HG03108 (cell line): ENCODE results near the gene MTA1.

ENCODE experiments used
- ATAC-seq: cut with Tn5 transposase; IDR thresholded peaks from one replicate; pipeline ENCODE4 v1.9.1; 2021; ENCODE audit warnings: moderate library complexity; ENCODE audit not compliant: unreplicated experiment

The MTA1 gene

DNA sequence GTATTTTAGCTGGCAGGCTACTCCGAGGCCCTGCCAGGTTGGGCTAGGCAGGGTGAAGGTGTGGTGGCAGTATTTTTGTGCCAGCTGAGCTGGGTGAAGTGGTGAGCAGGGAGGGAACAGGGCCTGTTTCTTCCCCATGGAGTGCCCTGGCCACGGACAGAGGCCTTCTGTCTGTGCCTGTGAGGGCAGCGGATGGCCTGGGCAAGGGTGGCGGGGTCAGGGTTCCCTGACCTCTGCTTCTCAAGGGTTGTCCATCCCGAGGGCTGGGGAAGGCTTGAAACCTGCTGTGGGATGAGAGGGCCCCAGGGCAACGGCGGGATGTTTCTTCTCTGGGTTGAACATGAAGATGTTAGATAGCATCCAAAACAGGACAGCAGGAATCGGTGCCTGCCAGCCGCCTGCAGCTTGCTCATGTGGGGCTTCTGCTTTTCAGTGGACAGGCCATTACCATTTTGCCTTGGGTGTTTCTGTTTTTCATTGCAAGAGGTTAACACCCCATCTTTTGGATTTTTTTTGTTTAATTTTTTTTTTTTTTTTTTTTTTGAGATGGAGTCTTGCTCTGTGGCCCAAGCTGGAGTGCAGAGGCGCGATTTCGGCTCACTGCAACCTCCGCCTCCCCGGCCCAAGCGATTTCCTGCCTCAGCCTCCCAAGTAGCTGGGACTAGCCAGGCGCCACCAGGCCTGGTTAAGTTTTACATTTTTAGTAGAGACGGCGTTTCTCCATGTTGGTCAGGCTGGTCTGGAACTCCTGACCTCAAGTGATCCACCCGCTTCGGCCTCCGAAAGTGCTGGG lies 3.3 kb downstream of the MTA1 start:
- ATAC-seq = no peak

GRCh38 chr14:105423488-105424195 lies 4.0 kb downstream of the MTA1 start:
- ATAC-seq = no peak

DNA sequence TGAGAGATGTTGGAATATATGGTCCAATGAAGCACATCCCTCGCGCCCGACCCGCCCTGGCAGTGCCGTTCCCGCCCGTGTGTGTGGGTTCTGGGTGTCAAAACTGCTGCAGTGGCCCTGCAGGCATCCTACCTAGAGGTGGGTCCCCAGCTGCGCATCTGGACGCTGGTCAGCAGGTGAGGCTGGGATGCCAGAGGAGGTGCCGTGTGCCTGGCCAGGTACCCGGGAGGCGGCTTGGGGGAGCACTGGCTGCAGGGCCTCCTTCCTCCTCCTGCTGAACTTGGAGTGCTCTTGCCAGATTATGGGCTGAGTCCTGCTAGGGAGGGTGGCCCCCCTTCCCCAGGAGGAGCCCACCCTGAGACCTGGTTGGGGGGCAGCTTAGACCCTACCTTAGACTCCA lies 5.2 kb downstream of the MTA1 start:
- ATAC-seq = no peak

- ATAC-seq = no peak
These were observed 6.2 kb downstream of the MTA1 start for GRCh38 chr14:105425823-105426247.

- ATAC-seq = no peak
These were observed 6.9 kb downstream of the MTA1 start for GRCh38 chr14:105426416-105427130.

GRCh38 chr14:105427412-105427811 lies 7.8 kb downstream of the MTA1 start:
- ATAC-seq = no peak

DNA sequence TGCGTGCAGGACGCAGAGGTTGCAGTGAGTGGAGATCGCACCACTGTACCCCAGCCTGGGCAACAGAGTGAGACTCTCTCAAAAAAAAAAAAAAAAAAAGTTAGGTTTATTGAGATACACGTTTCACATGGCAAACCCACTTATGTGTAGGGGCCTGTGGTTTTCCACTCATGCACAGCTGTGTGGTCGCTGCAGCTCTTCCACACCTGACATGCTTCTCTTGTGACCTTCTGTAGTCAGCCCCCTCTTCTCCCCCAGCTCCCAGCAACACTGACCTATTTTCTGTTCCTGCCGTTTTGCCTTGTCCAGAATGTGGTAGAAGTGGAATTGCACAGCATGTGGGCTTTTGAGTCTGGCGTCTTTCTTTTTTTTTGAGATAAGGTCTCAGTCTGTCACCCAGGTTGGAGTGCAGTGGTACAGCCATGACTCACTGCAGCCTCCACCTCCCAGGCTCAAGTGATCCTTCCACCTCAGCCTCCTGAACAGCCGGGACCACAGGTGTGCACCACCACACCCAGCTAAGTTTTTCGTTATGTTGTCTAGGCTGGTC lies 8.4 kb downstream of the MTA1 start:
- ATAC-seq = no peak

DNA sequence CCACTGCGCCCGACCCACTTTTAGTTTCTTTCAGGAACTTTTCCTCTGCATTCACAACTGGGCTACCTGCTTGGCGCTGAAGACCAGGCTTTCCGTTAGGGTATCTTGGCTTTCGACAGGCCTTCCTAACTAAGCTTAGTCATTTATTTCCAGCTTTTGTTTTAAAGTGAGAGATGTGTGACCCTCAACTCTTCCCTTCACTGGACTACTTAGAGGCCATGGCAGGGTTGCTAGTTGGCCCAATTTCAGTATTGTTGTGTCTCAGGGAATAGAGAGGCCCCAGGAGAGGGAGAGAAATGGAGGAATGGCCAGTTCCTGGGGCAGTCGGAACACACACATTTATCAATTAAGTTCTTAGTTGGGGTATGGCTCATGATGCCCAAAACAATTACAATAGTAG lies 10.4 kb downstream of the MTA1 start:
- no peak for ATAC-seq

- no peak for ATAC-seq
These were observed 10.9 kb downstream of the MTA1 start for GRCh38 chr14:105430565-105430964.

- ATAC-seq = no peak
These were observed 11.6 kb downstream of the MTA1 start for GRCh38 chr14:105431256-105431655.

DNA sequence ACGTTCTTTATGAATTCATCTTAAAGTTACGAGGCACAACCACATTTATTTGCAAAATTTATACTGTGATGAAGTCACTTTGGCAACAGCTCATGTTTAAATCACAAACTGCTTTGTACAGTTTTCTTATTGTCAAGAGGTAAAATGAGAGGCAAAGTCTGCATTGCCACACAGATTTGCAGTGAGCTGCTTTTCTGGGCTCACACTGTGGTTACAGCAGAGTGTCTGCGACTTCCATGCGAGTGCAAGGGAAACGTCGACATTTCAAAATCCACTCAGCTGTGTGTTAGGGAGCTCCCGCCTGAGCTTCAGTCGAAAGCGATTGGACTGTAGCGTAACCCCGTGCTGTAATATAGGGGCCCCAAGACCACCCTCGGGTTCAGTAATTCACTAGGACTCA lies 13.0 kb downstream of the MTA1 start:
- ATAC-seq = no peak

DNA sequence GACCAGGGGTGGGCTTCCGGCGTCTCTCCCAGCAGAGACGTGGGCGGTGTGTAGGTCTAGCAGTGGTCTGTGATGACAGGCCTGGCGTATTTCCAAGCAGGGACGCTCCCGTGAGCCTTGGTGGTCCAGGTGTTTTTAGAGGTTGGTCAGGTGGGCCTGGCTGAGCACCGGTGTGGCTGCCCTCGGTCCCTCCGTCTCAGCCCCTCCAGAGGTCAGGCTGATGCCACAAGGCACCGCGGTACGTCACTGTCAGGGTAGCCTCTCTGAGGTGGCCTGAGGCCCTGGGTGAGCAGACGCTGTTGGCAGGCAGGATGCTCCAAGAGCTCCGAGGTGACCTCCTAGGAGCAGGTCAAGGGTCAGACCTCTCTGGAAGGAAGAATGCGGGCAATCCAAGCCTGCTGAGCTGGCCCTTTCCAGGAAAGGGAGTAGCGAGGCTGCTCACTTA lies 13.6 kb downstream of the MTA1 start:
- ATAC-seq = no peak

DNA sequence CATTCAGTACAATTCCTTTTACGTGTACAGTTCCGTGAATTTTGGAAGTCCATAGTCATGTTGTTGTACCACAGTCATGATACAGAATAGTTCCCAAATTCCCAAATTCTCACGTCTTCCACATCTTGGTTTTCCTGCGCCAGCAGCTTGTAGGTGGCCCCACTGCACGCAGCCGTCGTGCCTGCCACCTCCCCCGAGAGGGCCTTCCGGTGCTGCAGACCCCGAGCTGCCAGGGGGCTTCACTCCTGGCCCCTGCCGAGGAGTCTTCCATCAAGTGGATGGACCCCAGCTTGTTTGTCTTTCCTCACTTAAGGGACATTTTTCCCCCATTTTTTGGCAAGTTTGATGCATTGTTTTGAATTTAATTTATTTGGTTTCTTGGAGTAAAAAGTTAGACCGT lies 16.8 kb downstream of the MTA1 start:
- no peak for ATAC-seq

DNA sequence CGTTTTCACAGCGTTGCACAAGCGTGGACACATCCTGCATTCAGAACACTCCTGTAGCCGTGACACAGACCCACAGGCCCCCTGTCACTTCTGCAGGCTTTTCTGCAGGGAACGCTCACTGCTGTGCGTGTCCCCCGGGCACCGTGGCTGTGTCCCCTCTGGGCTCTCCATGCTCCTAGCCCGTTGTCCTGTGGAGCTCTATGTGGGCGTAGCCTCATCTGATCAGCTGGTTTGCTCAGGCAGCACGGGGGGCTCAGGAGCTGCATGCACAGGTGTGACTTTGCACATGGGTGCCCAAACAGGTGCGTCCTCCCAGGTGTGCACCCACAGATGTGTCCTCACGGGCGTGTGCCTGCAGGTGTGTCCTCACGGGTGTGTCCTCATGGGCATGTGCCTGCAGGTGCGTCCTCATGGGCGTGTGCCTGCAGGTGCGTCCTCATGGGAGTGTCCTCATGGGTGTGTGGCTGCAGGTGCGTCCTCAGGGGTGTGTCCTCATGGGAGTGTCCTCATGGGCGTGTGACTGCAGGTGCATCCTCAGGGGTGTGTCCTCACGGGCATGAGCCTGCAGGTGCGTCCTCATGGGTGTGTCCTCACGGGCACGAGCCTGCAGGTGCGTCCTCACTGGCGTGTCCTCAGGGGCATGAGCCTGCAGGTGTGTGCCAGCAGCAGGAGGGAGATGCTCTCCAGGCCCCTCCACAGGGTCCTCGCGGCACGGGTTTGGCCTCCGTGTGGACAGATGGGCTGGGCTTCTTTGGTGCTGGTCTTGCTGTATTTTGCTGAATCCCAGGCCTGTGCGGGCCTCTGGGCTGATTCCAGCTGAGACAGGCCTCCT lies 17.5 kb downstream of the MTA1 start:
- ATAC-seq = no peak

DNA sequence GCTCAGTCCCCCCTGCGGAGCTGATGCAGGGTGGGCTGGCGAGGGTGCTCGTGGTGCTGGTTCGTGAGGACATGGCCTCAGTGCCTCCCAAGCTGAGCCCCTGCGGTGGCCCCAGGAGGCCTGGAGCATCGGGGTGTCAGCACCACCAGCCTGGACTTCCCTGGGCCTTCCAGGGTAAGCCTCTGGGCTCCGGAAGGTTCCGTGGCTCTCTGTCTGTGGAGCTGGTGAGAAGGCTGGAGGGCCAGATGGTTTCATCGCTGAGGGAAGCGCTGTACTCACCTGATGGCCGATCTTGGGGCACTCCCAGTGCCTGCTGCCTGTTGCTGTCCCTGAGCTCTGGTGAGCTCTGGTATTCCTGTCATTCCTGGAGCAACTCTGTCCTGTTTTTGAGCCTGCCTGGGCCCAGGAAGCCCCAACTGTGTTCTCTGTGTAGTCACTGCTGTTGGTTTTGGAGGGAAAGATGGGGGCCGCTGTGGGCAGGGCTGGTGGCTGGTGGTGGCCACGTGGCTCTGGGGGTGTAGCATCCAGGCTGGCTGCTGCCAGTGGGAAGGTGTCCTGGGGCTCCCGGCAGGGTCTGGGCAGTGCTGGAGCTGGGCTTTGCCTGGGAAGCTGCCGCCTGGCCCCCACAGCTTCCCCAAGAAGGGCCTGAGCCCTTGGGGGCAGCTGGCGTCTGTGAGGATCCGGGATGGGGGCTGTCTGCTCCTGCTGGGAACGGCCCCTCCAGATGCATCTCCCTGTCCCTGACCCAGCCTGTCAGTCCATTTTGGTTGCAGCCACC lies 18.3 kb downstream of the MTA1 start:
- no peak for ATAC-seq

- no peak for ATAC-seq
These were observed 19.6 kb downstream of the MTA1 start for GRCh38 chr14:105439179-105439578.

DNA sequence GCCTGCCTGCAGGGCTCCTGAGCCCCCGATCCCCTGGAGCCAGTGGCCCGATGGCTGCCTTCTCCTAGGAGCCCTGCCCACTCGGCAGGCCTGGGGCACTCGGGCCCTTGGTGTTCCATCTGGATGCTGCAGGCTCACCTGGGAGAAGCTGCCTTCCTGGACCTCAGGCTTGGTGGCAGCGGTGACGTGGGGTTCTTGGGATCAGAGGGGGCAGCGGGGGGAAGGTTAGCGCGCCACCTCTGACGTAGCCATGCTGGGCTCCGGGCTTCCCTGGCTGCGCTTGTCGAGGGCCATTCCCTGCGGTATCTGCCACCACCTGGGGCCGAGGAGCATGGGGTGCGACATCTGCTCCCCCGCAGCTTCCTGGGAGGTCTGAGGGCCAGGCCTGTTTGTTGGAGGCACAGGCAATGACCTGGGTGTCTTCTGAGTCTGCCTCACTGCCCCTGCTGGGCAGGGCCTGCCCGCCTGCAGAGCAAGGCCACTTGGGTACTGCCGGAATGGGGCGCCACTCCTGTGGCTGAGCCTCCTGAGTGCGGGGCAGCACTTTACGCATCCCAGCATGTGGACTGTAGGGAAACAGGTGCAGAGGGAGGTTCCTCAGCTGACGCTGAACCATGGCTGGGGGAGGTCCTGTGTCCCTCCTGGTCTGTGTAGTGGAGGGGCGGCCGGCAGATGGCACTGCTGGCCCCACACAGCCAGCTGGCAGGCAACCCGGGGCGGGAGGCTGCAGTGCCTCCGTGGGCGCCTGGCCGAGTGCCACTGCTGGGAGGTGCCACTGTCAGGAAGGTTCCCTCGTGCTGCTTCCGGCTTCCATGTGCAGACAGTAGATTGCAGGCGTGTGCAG lies 20.3 kb downstream of the MTA1 start:
- no peak for ATAC-seq

- ATAC-seq = no peak
These were observed 20.9 kb downstream of the MTA1 start for GRCh38 chr14:105440554-105440900.

- ATAC-seq = no peak
These were observed 21.4 kb downstream of the MTA1 start for GRCh38 chr14:105440992-105441391.
